Measurements from ENCODE around the gene ADGRG3. TPM values are rescaled to one million over a fixed set of nuclear protein-coding genes. Genes with fewer than 3 reads are reported as not detected.

ADGRG3 gene
- total RNA-seq, 1 experiment from 2014 or later, result not detected

DNA sequence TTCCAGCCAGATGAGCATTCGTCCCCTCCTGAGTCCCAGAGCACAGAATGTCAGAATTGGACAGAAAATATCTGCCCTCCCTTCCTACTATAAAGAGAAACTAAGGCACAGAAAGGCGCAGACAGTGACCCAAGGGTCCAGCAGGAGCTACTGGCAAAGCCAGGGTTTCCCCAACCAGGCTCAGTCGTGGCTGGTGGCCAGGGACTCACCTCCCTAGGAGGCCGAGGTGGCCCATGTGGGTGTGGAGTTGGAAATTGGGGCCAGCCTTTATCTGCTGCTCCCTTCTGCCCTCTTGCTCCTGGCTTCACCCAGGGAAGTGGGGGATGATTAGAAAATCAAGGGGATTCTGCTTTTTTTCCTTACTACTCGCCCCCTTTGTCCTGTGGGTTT, 27.6 kb downstream of the ADGRG3 start:
- TF ChIP-seq, protein P1, sequence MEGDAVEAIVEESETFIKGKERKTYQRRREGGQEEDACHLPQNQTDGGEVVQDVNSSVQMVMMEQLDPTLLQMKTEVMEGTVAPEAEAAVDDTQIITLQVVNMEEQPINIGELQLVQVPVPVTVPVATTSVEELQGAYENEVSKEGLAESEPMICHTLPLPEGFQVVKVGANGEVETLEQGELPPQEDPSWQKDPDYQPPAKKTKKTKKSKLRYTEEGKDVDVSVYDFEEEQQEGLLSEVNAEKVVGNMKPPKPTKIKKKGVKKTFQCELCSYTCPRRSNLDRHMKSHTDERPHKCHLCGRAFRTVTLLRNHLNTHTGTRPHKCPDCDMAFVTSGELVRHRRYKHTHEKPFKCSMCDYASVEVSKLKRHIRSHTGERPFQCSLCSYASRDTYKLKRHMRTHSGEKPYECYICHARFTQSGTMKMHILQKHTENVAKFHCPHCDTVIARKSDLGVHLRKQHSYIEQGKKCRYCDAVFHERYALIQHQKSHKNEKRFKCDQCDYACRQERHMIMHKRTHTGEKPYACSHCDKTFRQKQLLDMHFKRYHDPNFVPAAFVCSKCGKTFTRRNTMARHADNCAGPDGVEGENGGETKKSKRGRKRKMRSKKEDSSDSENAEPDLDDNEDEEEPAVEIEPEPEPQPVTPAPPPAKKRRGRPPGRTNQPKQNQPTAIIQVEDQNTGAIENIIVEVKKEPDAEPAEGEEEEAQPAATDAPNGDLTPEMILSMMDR (IDR thresholded peaks at IDR 0.05; ENCODE audit: unreplicated experiment), result no peak
- no peaks in the 10 kb centered on the region for H3K36me3 Mint-ChIP-seq (ENCODE audit: insufficient read depth, unreplicated experiment)
- intact Hi-C loops (cut with micrococcal nuclease; ENCODE audit: unreplicated experiment), result no loop called here
- H3K4me1 Mint-ChIP-seq (ENCODE audit: low read depth, unreplicated experiment), result no peaks in the 10 kb centered on the region
- H3K4me3 Mint-ChIP-seq (ENCODE audit: low read depth, unreplicated experiment), result no peak overlapping the region
- CTCF ChIA-PET, result no interaction called here
- no TSS peak for BruUV-seq (replicated peaks)
- H3K9me3 Mint-ChIP-seq (ENCODE audit: low read depth, unreplicated experiment), result no peaks in the 10 kb centered on the region
- peaks cover 12% of the 10 kb centered on the region for H3K27me3 Mint-ChIP-seq (ENCODE audit: unreplicated experiment)
- DNase-seq, result no peak
- H3K27ac Mint-ChIP-seq (ENCODE audit: unreplicated experiment), result no peak overlapping the region

DNA sequence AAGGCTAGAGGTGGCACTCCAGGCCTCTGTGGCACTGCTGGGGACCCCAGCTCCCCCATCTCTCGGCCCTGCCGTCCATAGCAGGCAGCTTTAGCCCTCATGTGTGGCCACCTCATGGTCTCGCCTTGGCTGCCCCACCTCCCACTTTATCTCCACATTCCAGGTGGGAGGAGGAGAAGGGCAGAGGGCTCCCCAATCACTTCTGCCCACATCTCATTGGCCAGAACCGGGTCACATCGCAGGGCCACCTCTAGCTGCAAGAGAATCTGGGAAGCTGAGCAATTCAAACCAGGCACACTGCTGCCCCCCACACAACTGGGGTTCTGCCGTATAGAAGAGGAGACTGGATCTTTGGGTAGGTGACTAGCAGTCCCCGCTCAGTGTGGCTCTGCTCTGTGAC, 28.1 kb downstream of the ADGRG3 start:
- no TSS peak for BruUV-seq (replicated peaks)
- no peak overlapping the region for H3K4me3 Mint-ChIP-seq (ENCODE audit: low read depth, unreplicated experiment)
- intact Hi-C loops (cut with micrococcal nuclease; ENCODE audit: unreplicated experiment), result no loop called here
- H3K9me3 Mint-ChIP-seq (ENCODE audit: low read depth, unreplicated experiment), result no peaks in the 10 kb centered on the region
- H3K36me3 Mint-ChIP-seq (ENCODE audit: insufficient read depth, unreplicated experiment), result no peaks in the 10 kb centered on the region
- CTCF ChIA-PET, result no interaction called here
- no peaks in the 10 kb centered on the region for H3K4me1 Mint-ChIP-seq (ENCODE audit: low read depth, unreplicated experiment)
- peaks cover 12% of the 10 kb centered on the region for H3K27me3 Mint-ChIP-seq (ENCODE audit: unreplicated experiment)
- no peak overlapping the region for H3K27ac Mint-ChIP-seq (ENCODE audit: unreplicated experiment)
- DNase-seq, result no peak
- TF ChIP-seq, protein P1 (IDR thresholded peaks at IDR 0.05; ENCODE audit: unreplicated experiment), result no peak

DNA sequence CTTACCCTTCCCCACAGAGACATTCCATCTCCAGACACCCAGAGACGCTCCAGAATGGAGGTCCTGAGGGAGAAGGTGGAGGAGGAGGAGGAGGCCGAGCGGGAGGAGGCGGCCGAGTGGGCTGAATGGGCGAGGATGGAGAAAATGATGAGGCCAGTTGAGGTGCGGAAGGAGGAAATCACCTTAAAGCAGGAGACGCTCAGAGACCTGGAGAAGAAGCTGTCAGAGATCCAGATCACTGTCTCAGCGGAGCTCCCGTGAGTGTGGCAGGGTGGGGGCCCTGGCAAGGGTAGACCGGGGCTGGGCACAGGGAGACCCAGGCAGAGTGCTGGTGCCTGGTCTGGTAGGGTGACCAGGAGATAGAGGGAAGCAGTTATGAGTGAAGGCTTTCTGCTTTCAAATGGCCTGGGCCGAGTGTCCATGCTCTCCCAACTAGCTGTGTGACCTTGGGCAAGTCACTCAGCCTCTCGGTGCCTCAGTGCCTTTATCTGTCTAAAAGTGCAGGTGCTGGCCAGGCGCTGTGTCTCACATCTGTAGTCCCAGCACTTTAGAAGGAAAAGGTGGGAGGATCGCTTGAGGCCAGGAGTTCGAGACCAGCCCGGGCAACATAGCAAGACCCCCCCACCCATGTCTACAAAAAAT, 29.9 kb downstream of the ADGRG3 start:
- BruUV-seq (replicated peaks), result no TSS peak
- H3K9me3 Mint-ChIP-seq (ENCODE audit: low read depth, unreplicated experiment), result no peaks in the 10 kb centered on the region
- no peaks in the 10 kb centered on the region for H3K36me3 Mint-ChIP-seq (ENCODE audit: insufficient read depth, unreplicated experiment)
- H3K27me3 Mint-ChIP-seq (ENCODE audit: unreplicated experiment), result peaks cover 12% of the 10 kb centered on the region
- no peak for DNase-seq
- H3K4me3 Mint-ChIP-seq (ENCODE audit: low read depth, unreplicated experiment), result no peak overlapping the region
- no peak overlapping the region for H3K27ac Mint-ChIP-seq (ENCODE audit: unreplicated experiment)
- TF ChIP-seq, protein P1 (IDR thresholded peaks at IDR 0.05; ENCODE audit: unreplicated experiment), result no peak
- intact Hi-C loops (cut with micrococcal nuclease; ENCODE audit: unreplicated experiment), result no loop called here
- CTCF ChIA-PET, result no interaction called here
- no peaks in the 10 kb centered on the region for H3K4me1 Mint-ChIP-seq (ENCODE audit: low read depth, unreplicated experiment)

DNA sequence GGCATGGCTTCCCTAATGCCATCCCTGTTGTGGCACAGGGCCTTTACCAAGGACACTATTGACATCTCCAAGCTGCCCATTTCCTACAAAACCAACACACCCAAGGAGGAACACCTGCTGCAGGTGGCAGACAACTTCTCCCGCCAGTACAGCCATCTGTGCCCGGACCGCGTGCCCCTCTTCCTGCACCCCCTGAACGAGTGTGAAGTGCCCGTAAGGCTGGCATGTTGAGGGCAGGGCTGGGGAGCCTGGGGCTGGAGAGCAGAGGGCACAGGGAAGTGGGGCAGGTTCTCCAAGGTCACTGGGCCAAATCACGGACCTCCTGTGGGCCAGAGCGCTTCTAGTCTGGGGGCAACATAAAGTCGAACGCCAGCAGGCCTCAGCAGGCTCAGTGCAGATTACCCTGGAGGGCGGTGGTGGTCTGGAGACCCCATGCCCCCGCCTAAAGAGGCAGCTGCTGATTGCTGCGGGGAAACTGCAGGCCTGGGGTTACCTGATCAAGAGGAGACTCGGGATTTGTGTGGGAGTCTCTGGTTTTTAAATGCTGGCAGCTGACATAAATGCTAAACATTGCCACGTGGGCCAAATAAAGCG, 30.8 kb downstream of the ADGRG3 start:
- H3K27me3 Mint-ChIP-seq (ENCODE audit: unreplicated experiment), result peaks cover 16% of the 10 kb centered on the region
- H3K36me3 Mint-ChIP-seq (ENCODE audit: insufficient read depth, unreplicated experiment), result no peaks in the 10 kb centered on the region
- TF ChIP-seq, protein P1 (IDR thresholded peaks at IDR 0.05; ENCODE audit: unreplicated experiment), result no peak
- H3K4me3 Mint-ChIP-seq (ENCODE audit: low read depth, unreplicated experiment), result no peak overlapping the region
- H3K4me1 Mint-ChIP-seq (ENCODE audit: low read depth, unreplicated experiment), result peaks cover under 1% of the 10 kb centered on the region
- no peak for DNase-seq
- BruUV-seq (replicated peaks), result no TSS peak
- intact Hi-C loops (cut with micrococcal nuclease; ENCODE audit: unreplicated experiment), result no loop called here
- H3K27ac Mint-ChIP-seq (ENCODE audit: unreplicated experiment), result no peak overlapping the region
- CTCF ChIA-PET, result no interaction called here
- no peaks in the 10 kb centered on the region for H3K9me3 Mint-ChIP-seq (ENCODE audit: low read depth, unreplicated experiment)

Measured in Calu3 (cell line).